CD4-positive, alpha-beta T cell treated with Interleukin-21 for 1 hour (primary cell): ENCODE results near the gene SGO2.
"Not testable (repeated sequence)": the region's sequence is repeated elsewhere in the genome, so short reads cannot be mapped to it uniquely, and the experiment has no call there.

Experiments used
- DNase-seq: peaks from one replicate; pipeline ENCODE4 v3.0.0-alpha.2; 2020

SGO2 gene

DNA sequence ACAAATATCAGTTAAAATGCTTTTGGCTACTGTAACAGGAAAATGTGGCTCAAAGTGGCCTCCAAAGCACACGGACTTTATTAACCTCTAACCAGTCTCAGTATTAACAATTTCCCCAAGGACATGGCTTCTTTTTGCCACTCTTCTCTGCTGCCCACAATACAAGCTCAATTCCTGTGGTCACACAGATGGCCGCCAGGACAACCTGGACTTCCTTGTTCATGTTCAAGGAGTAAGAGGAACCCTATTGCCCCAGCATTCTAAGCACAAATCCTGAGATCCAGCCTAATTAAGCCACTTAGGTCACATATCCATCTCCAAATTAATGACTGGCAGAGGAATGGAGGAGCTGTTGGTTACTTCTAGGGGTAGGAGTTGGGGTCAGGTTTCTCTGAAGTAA lies 98.0 kb downstream of the SGO2 start:
- DNase-seq: no peak

DNA sequence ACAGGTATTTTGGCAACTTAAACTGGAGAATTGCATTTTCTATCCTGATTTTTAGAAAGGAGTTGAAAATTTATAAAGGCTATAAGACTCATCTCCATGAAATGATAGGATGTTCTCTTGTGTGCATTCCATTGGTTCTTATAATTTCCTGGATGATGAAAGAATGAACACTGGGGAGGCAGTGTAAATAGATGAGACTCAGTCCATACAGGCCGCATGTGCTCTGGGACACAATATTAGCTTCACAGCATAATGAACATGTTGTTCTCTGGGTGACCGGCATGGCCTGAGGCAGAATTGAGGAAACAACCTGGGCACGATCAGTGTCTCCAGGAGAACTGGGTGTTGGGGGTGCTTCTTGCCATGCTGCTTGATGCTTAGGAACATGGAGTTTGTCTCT lies 98.7 kb downstream of the SGO2 start:
- DNase-seq: no peak

DNA sequence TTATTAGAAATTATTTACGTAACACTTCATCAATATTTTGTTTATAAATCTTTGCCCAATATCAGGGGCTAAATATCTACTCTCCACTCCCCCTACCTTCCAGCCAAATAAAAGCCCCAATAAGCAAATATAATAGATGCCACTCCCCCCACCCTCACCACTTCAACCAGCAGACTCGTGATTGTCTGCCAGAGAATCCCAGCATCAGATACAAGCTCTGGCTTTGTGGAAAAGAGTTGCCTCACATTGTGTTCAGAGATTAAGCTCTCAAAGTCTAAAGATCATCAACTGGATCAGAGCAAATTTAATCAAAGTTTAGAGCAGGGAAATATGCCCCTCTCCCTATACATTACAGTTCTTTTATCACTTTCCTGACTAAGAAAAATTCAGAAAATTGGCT lies 99.3 kb downstream of the SGO2 start:
- DNase-seq: no peak

DNA sequence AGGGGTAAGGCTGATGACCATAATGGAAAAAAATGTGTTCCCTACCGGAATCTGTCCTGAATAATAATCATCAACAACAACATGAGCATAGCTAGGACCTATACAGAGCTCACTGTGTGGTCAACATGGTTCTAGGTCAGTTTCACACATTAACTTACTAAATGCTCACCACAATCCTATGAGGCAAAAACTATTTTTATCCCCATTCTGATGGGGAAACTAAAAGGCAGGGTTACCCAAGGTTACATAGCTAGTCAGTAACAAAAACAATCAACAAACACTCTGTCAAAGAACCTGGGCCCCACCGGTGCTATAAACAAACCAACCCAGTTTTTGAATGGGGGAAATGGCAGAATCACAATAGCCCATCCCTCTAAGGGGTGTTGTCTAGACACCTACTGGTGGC lies 100.0 kb downstream of the SGO2 start:
- no peak for DNase-seq

DNA sequence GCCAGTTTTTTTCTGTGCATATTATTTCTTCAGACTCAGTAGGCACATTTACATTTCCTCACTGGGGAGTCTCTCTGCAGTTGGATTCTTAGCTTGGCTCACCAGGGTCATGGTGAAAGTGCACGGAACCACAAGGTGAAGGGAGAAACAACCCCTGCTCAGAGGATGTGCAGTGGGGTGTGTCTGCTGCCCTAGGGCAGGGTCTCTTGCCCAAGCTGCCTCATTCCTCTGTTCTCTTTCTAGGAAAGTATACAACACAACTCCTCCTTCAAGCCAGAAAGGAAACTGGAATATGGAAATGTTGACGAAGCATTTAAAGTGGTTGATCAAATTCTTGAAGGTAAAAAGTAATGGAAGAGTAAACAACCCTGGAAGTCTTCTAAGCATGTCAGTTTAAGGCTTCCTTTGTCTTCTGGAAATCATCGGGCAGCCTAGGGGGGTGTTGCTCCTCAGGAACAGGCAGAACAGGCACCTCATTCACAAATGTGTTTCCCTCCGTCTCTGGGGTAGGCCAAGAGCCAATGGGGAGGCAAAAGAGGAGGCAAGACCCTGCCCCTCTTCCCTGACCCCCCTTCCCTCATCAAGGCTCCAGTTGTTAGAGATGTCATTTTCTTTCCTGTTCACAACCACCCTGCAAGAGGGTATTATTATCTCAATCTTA lies 101.2 kb downstream of the SGO2 start:
- no peak for DNase-seq

DNA sequence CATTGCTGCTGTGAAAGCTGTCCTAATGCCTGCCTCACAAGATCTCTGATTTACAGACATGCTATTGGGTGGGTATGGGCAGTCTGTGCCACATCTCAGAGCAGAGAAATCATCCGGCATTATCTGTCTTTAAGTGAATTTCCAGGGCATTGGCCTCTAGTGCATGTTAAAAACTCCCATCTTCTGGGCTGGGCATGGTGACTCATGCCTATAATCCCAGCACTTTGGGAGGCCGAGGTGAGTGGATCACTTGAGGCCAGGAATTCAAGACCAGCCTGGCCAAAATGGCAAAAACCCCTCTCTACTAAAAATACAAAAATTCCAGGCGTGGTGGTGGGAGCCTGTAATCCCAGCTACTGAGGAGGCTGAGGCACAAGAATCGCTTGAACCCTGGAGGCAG lies 102.5 kb downstream of the SGO2 start:
- DNase-seq: not testable (repeated sequence)

DNA sequence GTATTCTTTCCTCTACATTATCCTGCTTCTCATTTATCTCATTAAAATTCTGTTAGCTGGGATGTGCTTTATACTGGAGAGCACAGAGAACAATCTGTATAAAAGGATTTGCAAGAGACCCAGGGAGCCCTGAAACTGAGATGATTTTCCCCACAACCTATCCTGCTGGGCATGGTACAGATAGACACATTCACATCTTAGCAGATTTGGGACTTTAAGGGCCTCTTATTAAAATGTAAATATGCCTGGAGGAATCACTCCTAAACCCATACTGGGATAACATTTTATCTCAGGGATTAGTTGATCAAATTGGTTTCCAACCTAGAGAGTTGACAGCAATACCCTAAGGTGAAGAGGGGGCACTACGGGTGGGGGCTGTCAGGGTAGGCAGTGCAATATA lies 105.3 kb downstream of the SGO2 start:
- DNase-seq: no peak
